HG03066 (cell line): ENCODE data around the gene LIPK.
"Not testable (repeated sequence)": the region's sequence is repeated elsewhere in the genome, so short reads cannot be mapped to it uniquely, and the experiment has no call there.

Experiments used
- ATAC-seq: cut with Tn5 transposase; IDR thresholded peaks from one replicate; pipeline ENCODE4 v1.9.1; 2021; ENCODE audit warnings: low read depth; ENCODE audit not compliant: unreplicated experiment

LIPK gene

GRCh38 chr10:88705958-88706357 lies at the start of gene LIPK:
TSS of gene LIPK (plus strand) at chr10:88706249. CDS start at chr10:88724544, 18,295 bp downstream.
- ATAC-seq: no peak

GRCh38 chr10:88657901-88658300 lies 48.1 kb upstream of the LIPK start:
- no peak for ATAC-seq

GRCh38 chr10:88659725-88660597 lies 46.1 kb upstream of the LIPK start:
- no peak for ATAC-seq

- ATAC-seq: no peak
Observed at GRCh38 chr10:88660598-88660884, 45.5 kb upstream of the LIPK start.

GRCh38 chr10:88661018-88661417 lies 45.0 kb upstream of the LIPK start:
- no peak for ATAC-seq

GRCh38 chr10:88661577-88661976 lies 44.5 kb upstream of the LIPK start:
- no peak for ATAC-seq

GRCh38 chr10:88663153-88663552 lies 42.9 kb upstream of the LIPK start:
- ATAC-seq: not testable (repeated sequence)

- no peak for ATAC-seq
Observed at GRCh38 chr10:88664142-88664541, 41.9 kb upstream of the LIPK start, which contains the start of gene LIPF. TSS of gene LIPF (plus strand) at chr10:88664442. CDS start at chr10:88667298, 2,856 bp downstream.

- no peak for ATAC-seq
Observed at GRCh38 chr10:88668465-88668864, 37.6 kb upstream of the LIPK start.

GRCh38 chr10:88670497-88670896 lies 35.6 kb upstream of the LIPK start:
- no peak for ATAC-seq

GRCh38 chr10:88672041-88672440 lies 34.0 kb upstream of the LIPK start:
- ATAC-seq: no peak

GRCh38 chr10:88676283-88677060 lies 29.6 kb upstream of the LIPK start:
- ATAC-seq: no peak

- no peak for ATAC-seq
Observed at GRCh38 chr10:88680958-88681357, 25.1 kb upstream of the LIPK start.

GRCh38 chr10:88682491-88682890 lies 23.6 kb upstream of the LIPK start:
- ATAC-seq: no peak

- no peak for ATAC-seq
Observed at GRCh38 chr10:88687853-88688467, 18.1 kb upstream of the LIPK start.

- no peak for ATAC-seq
Observed at GRCh38 chr10:88689366-88689765, 16.7 kb upstream of the LIPK start.

- ATAC-seq: no peak
Observed at GRCh38 chr10:88693392-88694020, 12.5 kb upstream of the LIPK start.

GRCh38 chr10:88702848-88703597 lies 3.0 kb upstream of the LIPK start:
- no peak for ATAC-seq

- no peak for ATAC-seq
Observed at GRCh38 chr10:88707429-88708155, 1.5 kb downstream of the LIPK start.
